Prostate gland (tissue), 2 donors: ENCODE results near the gene SIGLEC1. TPM values are rescaled to one million over a fixed set of nuclear protein-coding genes. Genes with fewer than 3 reads are reported as not detected.

Experiments
- DNase-seq: peaks from one replicate; pipeline ENCODE4 v3.0.0-alpha.2; 2019; ENCODE audit warnings: low spot score
- H3K27ac ChIP-seq, 2 donors: fragments of 200-600 bp; sonication (generic); 2 replicates each; pipeline ENCODE4 v1.5.1; 2017 to 2019
- H3K27me3 ChIP-seq: fragments of 200-600 bp; sonication (generic); replicated peaks from 2 replicates; pipeline ENCODE4 v1.5.1; 2019; ENCODE audit not compliant: insufficient read depth
- H3K36me3 ChIP-seq, 2 donors: fragments of 200-600 bp; sonication (generic); 1 replicate in 1 of 2; 2 replicates in 1 of 2; pipeline versions ENCODE4 v1.5.1 to v1.8.1; 2017 to 2019
- H3K4me1 ChIP-seq: fragments of 200-600 bp; sonication (generic); replicated peaks from 2 replicates; pipeline ENCODE4 v1.5.1; 2019
- H3K4me3 ChIP-seq, 2 donors: fragments of 200-600 bp; sonication (generic); 2 replicates each; pipeline ENCODE4 v1.5.1; 2017 to 2019
- H3K9me3 ChIP-seq: fragments of 200-600 bp; sonication (generic); 2 replicates; pipeline ENCODE4 v1.5.1; 2017
- CTCF ChIP-seq, 4 experiments: fragments of 200-600 bp in 2 of 4; fragments of 450-650 bp in 2 of 4; sonication (generic) in 2 of 4; IDR thresholded peaks; 1 replicate in 3 of 4; 2 replicates in 1 of 4; pipeline ENCODE4 v1.5.1; 2016 to 2019; ENCODE audit warnings: antibody characterized with exemption in 4 of 4, mild to moderate bottlenecking in 2 of 4, moderate library complexity in 2 of 4
- POLR2A ChIP-seq: fragments of 450-650 bp; IDR thresholded peaks from one replicate; pipeline ENCODE4 v1.6.1; 2016; ENCODE audit warnings: antibody characterized with exemption, mild to moderate bottlenecking
- POLR2AphosphoS5 ChIP-seq: sonication (generic); formaldehyde crosslinking; IDR thresholded peaks from one replicate; pipeline ENCODE4 v1.6.1; 2017; ENCODE audit warnings: antibody characterized with exemption
- WGBS: methylation state at CpG from one replicate; pipeline ENCODE4 v1.1.5; 2018; 5-methylcytosine and 5-hydroxymethylcytosine counted together
- intact Hi-C: fragments of 100-400 bp; cut with DNase I; formaldehyde crosslinking; loops from one replicate; pipeline ENCODE4 v1.14.2; 2022
- total RNA-seq, 2 donors: library from RNA; depleted of rRNA; stranded (reverse); fragments of >200 nt; gene quantifications; one replicate each; pipeline ENCODE4 v1.1.0, GENCODE V29; 2016

The SIGLEC1 gene
- total RNA-seq, 2 donors from 2014 or later, result 0.32 to 5.3 TPM

GRCh38 chr20:3738111-3739053, 26.0 kb upstream of the SIGLEC1 start:
- intact Hi-C loops, result no loop called here

GRCh38 chr20:3735768-3736167, 23.4 kb upstream of the SIGLEC1 start:
- no peak for DNase-seq

More at GRCh38 chr20:3738111-3739053, 26.0 kb upstream of the SIGLEC1 start:
- Histone ChIP-seq H3K27ac (no peak overlapping the region), H3K4me3 (no peak overlapping the region), H3K9me3 (no peaks in the 10 kb centered on the region), H3K27me3 (no peaks in the 10 kb centered on the region), H3K36me3 (no peaks in the 10 kb centered on the region), H3K4me1 (peaks cover 3% of the 10 kb centered on the region)
- DNase-seq, result no peak
- TF ChIP-seq POLR2A (no peak), POLR2AphosphoS5 (no peak), CTCF (IDR thresholded peaks at IDR 0.05) (no peak)
- WGBS, result 35% methylated on average over 11 of the region's 11 CpGs

GRCh38 chr20:3734111-3734843, 21.9 kb upstream of the SIGLEC1 start:
- H3K4me3 ChIP-seq, result no peak overlapping the region
- H3K4me1 ChIP-seq, result peaks cover 3% of the 10 kb centered on the region
- no peaks in the 10 kb centered on the region for H3K9me3 ChIP-seq
- intact Hi-C loops, result no loop called here
- no peak for DNase-seq
- no peaks in the 10 kb centered on the region for H3K36me3 ChIP-seq
- H3K27ac ChIP-seq, result no peak overlapping the region
- 62% methylated on average over 12 of the region's 12 CpGs for WGBS
- H3K27me3 ChIP-seq, result no peaks in the 10 kb centered on the region
- TF ChIP-seq POLR2AphosphoS5 (no peak), CTCF (IDR thresholded peaks at IDR 0.05) (no peak), POLR2A (no peak)

More at GRCh38 chr20:3735768-3736167, 23.4 kb upstream of the SIGLEC1 start:
- H3K36me3 ChIP-seq, result no peaks in the 10 kb centered on the region
- H3K27ac ChIP-seq, result no peak overlapping the region
- TF ChIP-seq CTCF (IDR thresholded peaks at IDR 0.05) (no peak), POLR2AphosphoS5 (no peak), POLR2A (no peak)
- no peaks in the 10 kb centered on the region for H3K9me3 ChIP-seq
- no peaks in the 10 kb centered on the region for H3K27me3 ChIP-seq
- intact Hi-C loops, result no loop called here
- 77% methylated on average over 4 of the region's 4 CpGs for WGBS
- H3K4me1 ChIP-seq, result peaks cover 3% of the 10 kb centered on the region
- no peak overlapping the region for H3K4me3 ChIP-seq

- no peaks in the 10 kb centered on the region for H3K4me1 ChIP-seq
- WGBS, result 89% methylated on average over 20 of the region's 20 CpGs
- peak overlapping the region; percentile 5 to 12 for H3K4me3 ChIP-seq
- H3K27me3 ChIP-seq, result no peaks in the 10 kb centered on the region
- DNase-seq, result no peak
- no peaks in the 10 kb centered on the region for H3K36me3 ChIP-seq
- intact Hi-C loops, result no loop called here
- no peak overlapping the region for H3K27ac ChIP-seq
- H3K9me3 ChIP-seq, result no peaks in the 10 kb centered on the region
- TF ChIP-seq POLR2A, result no peak
- no peak for TF ChIP-seq CTCF (IDR thresholded peaks at IDR 0.05)
- no peak for TF ChIP-seq POLR2AphosphoS5
Observed at GRCh38 chr20:3733119-3733995, 21.0 kb upstream of the SIGLEC1 start.
